Smooth muscle cell of trachea (primary cell): ENCODE measurements around the gene HMGCS1. TPM values are rescaled to one million over a fixed set of nuclear protein-coding genes. Genes with fewer than 3 reads are reported as not detected.

ENCODE experiments used
- total RNA-seq: library from RNA; depleted of rRNA; stranded (reverse); fragments of >200 nt; gene quantifications from 2 replicates; pipeline ENCODE4 v1.2.1, GENCODE V29; 2014

Gene HMGCS1
- total RNA-seq: 31.6 and 152 TPM in 2 replicates

DNA sequence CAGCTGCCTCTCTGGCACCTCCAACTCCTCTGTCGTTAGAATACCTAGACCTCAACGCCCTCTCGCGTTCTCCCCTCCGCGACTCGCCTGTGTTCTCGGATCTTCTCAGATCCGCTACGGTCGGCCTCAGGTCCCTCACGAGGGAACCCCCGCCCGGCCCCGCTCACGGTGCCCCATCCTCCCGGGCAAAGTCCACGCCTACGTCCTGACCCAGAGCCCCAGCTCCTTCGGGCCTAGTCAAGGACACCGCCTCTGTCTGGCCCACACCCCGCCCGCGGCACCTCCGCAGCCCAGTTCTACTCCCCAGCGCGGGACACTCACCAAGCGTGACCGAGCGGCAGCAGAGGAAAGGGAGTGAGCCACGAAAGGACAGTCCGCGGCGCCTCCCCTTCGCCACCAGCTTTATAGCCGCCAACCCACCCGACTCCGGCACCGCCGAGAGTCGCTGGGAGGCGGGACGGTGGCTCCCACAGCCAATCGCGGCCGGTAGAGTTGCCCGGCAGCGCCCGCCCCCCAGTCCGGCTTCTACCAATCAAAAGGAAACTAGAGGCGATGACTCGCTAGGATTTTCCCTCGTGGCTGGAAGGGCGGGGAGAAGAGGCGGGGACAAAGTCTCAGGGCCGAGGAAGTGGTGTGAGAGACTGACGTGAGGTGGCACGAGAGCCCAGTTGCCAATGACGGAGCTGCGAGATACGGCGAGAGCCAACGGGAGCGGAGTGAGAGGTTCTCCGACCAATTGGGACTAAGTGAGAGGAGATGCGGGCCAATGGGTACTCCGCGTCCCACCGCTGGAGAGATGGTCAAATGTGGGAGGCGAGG, at the start of gene HMGCS1:
Gene HMGCS1, minus strand, starts transcription at position 378 of the 819 bp plus-strand sequence. CDS start 14,447 bp downstream, outside the sequence.

Other genes with a start within 250 kb of the HMGCS1 start
- 28.1 and 37.8 TPM in 2 replicates for gene ZNF131, start 192.5 kb downstream of the HMGCS1 start, total RNA-seq
- 5.4 and 9.1 TPM in 2 replicates for gene NIM1K, start 121.2 kb downstream of the HMGCS1 start, total RNA-seq
- gene CCL28, start 99.0 kb upstream of the HMGCS1 start, total RNA-seq: 1.3 and 2.9 TPM in 2 replicates
- 11.8 and 13.4 TPM in 2 replicates for gene TMEM267, start 170.5 kb upstream of the HMGCS1 start, total RNA-seq
- 1.3 and 6.3 TPM in 2 replicates for gene C5orf34, start 201.7 kb upstream of the HMGCS1 start, total RNA-seq
- 80.3 and 95.6 TPM in 2 replicates for gene PAIP1, start 243.7 kb upstream of the HMGCS1 start, total RNA-seq